Peyer's patch (tissue), 4 donors: Measurements from ENCODE around the gene TTC28. TPM values are rescaled to one million over a fixed set of nuclear protein-coding genes. Genes with fewer than 3 reads are reported as not detected.
"Not testable (repeated sequence)": the region's sequence is repeated elsewhere in the genome, so short reads cannot be mapped to it uniquely, and the experiment has no call there.

Source experiments
- DNase-seq, 3 donors: peaks; one replicate each; pipeline ENCODE4 v3.0.0-alpha.2; 2017 to 2019
- H3K27ac ChIP-seq, 4 donors: fragments of 200-600 bp; sonication (generic); one replicate each; pipeline ENCODE4 v1.5.1; 2016 to 2019
- H3K27me3 ChIP-seq, 2 donors: fragments of 200-600 bp; sonication (generic); one replicate each; pipeline ENCODE4 v1.5.1; 2019
- H3K36me3 ChIP-seq, 3 donors: fragments of 200-600 bp; sonication (generic); one replicate each; pipeline ENCODE4 v1.5.1; 2016 to 2019
- H3K4me1 ChIP-seq, 4 donors: fragments of 200-600 bp; sonication (generic); one replicate each; pipeline ENCODE4 v1.5.1; 2016 to 2019
- H3K4me3 ChIP-seq, 4 donors: fragments of 200-600 bp; sonication (generic); 1 replicate in 3 of 4; 2 replicates in 1 of 4; pipeline ENCODE4 v1.5.1; 2016 to 2019; ENCODE audit warnings: mild to moderate bottlenecking in 1 of 4
- H3K9me3 ChIP-seq, 4 donors: fragments of 200-600 bp; sonication (generic); one replicate each; pipeline ENCODE4 v1.5.1; 2016 to 2019; ENCODE audit warnings: mild to moderate bottlenecking in 1 of 4
- CTCF ChIP-seq, 6 experiments: fragments of 450-650 bp in 4 of 6; fragments of 200-600 bp in 2 of 6; sonication (generic) in 1 of 6; IDR thresholded peaks; one replicate each; pipeline ENCODE4 v1.5.1; 2017 to 2019; ENCODE audit warnings: antibody characterized with exemption in 6 of 6, mild to moderate bottlenecking in 3 of 6, moderate library complexity in 1 of 6
- POLR2A ChIP-seq, 2 donors: fragments of 450-650 bp; IDR thresholded peaks; one replicate each; pipeline ENCODE4 v1.5.1; 2017; ENCODE audit warnings: antibody characterized with exemption in 2 of 2, mild to moderate bottlenecking in 2 of 2, moderate library complexity in 2 of 2
- total RNA-seq, 4 donors: library from RNA; depleted of rRNA; stranded (reverse); fragments of >200 nt; gene quantifications; one replicate each; pipeline ENCODE4 v1.1.0, GENCODE V29; 2016

Gene TTC28
- total RNA-seq, 4 donors from 2014 or later: 9.1 to 46.4 (median 35.2) TPM

- no peak for TF ChIP-seq POLR2A (IDR thresholded peaks at IDR 0.05)
- TF ChIP-seq CTCF (IDR thresholded peaks at IDR 0.05): no peak
- Histone ChIP-seq H3K36me3 (no peaks in the 10 kb centered on the region), H3K27ac (no peak overlapping the region), H3K9me3 (no peaks in the 10 kb centered on the region), H3K4me1 (no peaks in the 10 kb centered on the region), H3K27me3 (no peaks in the 10 kb centered on the region), H3K4me3 (no peak overlapping the region)
- DNase-seq: no peak
Observed at GRCh38 chr22:28619236-28619635, 60.4 kb downstream of the TTC28 start.

GRCh38 chr22:28615423-28615822 lies 64.2 kb downstream of the TTC28 start:
- H3K27ac ChIP-seq, DNase-seq, H3K4me1 ChIP-seq, H3K9me3 ChIP-seq, H3K27me3 ChIP-seq, H3K4me3 ChIP-seq, H3K36me3 ChIP-seq: not testable (repeated sequence)

- Histone ChIP-seq H3K36me3 (no peaks in the 10 kb centered on the region), H3K27ac (no peak overlapping the region), H3K4me1 (no peaks in the 10 kb centered on the region), H3K9me3 (no peaks in the 10 kb centered on the region), H3K27me3 (no peaks in the 10 kb centered on the region), H3K4me3 (no peak overlapping the region)
- TF ChIP-seq CTCF (IDR thresholded peaks at IDR 0.05): no peak
- no peak for TF ChIP-seq POLR2A (IDR thresholded peaks at IDR 0.05)
- DNase-seq: no peak
Observed at GRCh38 chr22:28609921-28610320, 69.7 kb downstream of the TTC28 start.

GRCh38 chr22:28608546-28608945 lies 71.1 kb downstream of the TTC28 start:
- no peak overlapping the region for H3K4me3 ChIP-seq
- H3K9me3 ChIP-seq: no peaks in the 10 kb centered on the region
- H3K4me1 ChIP-seq: no peaks in the 10 kb centered on the region
- TF ChIP-seq POLR2A (IDR thresholded peaks at IDR 0.05): no peak
- no peak for TF ChIP-seq CTCF (IDR thresholded peaks at IDR 0.05)
- H3K36me3 ChIP-seq: no peaks in the 10 kb centered on the region
- DNase-seq: no peak
- H3K27me3 ChIP-seq: no peaks in the 10 kb centered on the region
- H3K27ac ChIP-seq: no peak overlapping the region

GRCh38 chr22:28607795-28608194 lies 71.8 kb downstream of the TTC28 start:
- Histone ChIP-seq H3K9me3 (no peaks in the 10 kb centered on the region), H3K27me3 (no peaks in the 10 kb centered on the region), H3K27ac (peak overlapping the region in 1 of 4 donors; percentile 6), H3K4me1 (no peaks in the 10 kb centered on the region), H3K4me3 (no peak overlapping the region), H3K36me3 (no peaks in the 10 kb centered on the region)
- TF ChIP-seq POLR2A (IDR thresholded peaks at IDR 0.05): no peak
- no peak for TF ChIP-seq CTCF (IDR thresholded peaks at IDR 0.05)
- DNase-seq: no peak

- no peaks in the 10 kb centered on the region for H3K9me3 ChIP-seq
- H3K36me3 ChIP-seq: no peaks in the 10 kb centered on the region
- H3K27me3 ChIP-seq: no peaks in the 10 kb centered on the region
- DNase-seq: no peak
- no peaks in the 10 kb centered on the region for H3K4me1 ChIP-seq
- no peak overlapping the region for H3K27ac ChIP-seq
- no peak overlapping the region for H3K4me3 ChIP-seq
- TF ChIP-seq CTCF (IDR thresholded peaks at IDR 0.05) (no peak), POLR2A (IDR thresholded peaks at IDR 0.05) (no peak)
Observed at GRCh38 chr22:28604966-28605761, 74.5 kb downstream of the TTC28 start.
